ENCODE results near the gene PLEKHA5.

PLEKHA5 gene

GRCh38 chr12:19230896-19231295 lies 101.4 kb downstream of the PLEKHA5 start:
- DNase-seq (ENCODE audit: extremely low read depth, low read depth) = no peak
- TF ChIP-seq CTCF (IDR thresholded peaks at IDR 0.05; ENCODE audit: low read depth, low read length) = no peak

GRCh38 chr12:19234171-19234704 lies 104.7 kb downstream of the PLEKHA5 start:
- no peak for TF ChIP-seq CTCF (IDR thresholded peaks at IDR 0.05; ENCODE audit: low read depth, low read length)
- no peak for DNase-seq (ENCODE audit: extremely low read depth, low read depth)

GRCh38 chr12:19234981-19235871 lies 105.7 kb downstream of the PLEKHA5 start:
- TF ChIP-seq CTCF (IDR thresholded peaks at IDR 0.05; ENCODE audit: low read depth, low read length) = no peak
- DNase-seq (ENCODE audit: extremely low read depth, low read depth) = no peak

- no peak for DNase-seq (ENCODE audit: extremely low read depth, low read depth)
- no peak for TF ChIP-seq CTCF (IDR thresholded peaks at IDR 0.05; ENCODE audit: low read depth, low read length)
These were observed 107.1 kb downstream of the PLEKHA5 start for GRCh38 chr12:19236656-19237055.

DNA sequence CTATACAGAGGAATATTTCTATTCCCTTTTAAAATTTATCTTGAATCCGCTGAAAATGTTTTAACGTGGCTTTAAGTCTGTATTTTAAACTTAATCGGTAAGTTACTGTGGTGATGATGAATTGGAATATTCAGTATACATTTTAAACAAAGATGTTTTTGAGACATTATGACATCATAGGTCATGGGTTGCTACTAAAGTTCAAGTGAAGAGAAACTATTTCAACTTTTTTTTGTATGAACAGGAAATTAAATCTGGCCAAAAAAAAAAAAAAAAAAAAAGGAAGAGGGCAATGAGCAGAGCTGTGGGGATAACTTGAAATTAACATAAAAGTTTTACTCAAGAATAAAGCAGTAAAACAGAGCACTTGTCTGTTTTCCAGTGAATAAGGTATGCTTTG lies 109.0 kb downstream of the PLEKHA5 start:
- DNase-seq (ENCODE audit: extremely low read depth, low read depth) = no peak

GRCh38 chr12:19239102-19239501 lies 109.6 kb downstream of the PLEKHA5 start:
- DNase-seq (ENCODE audit: extremely low read depth, low read depth) = no peak

More for the DNA sequence above, 109.0 kb downstream of the PLEKHA5 start:
- no peak for TF ChIP-seq CTCF (IDR thresholded peaks at IDR 0.05; ENCODE audit: low read depth, low read length)

More at GRCh38 chr12:19239102-19239501, 109.6 kb downstream of the PLEKHA5 start:
- no peak for TF ChIP-seq CTCF (IDR thresholded peaks at IDR 0.05; ENCODE audit: low read depth, low read length)

All from AG09319 (cell line).